GM10266 (cell line): ENCODE data around the gene SLC2A3.
"Not testable (repeated sequence)": the region's sequence is repeated elsewhere in the genome, so short reads cannot be mapped to it uniquely, and the experiment has no call there.

ENCODE experiments used
- DNase-seq: peaks from one replicate; pipeline ENCODE4 v3.0.0; 2012; ENCODE audit errors: extremely low spot score
- TF ChIP-seq, protein P1 (sequence below): IDR thresholded peaks from 2 replicates; pipeline ENCODE4 v1.5.1; 2012; ENCODE audit warnings: mild to moderate bottlenecking, low read depth; ENCODE audit not compliant: control insufficient read depth, insufficient read depth; ENCODE audit errors: missing control alignments

The SLC2A3 gene

DNA sequence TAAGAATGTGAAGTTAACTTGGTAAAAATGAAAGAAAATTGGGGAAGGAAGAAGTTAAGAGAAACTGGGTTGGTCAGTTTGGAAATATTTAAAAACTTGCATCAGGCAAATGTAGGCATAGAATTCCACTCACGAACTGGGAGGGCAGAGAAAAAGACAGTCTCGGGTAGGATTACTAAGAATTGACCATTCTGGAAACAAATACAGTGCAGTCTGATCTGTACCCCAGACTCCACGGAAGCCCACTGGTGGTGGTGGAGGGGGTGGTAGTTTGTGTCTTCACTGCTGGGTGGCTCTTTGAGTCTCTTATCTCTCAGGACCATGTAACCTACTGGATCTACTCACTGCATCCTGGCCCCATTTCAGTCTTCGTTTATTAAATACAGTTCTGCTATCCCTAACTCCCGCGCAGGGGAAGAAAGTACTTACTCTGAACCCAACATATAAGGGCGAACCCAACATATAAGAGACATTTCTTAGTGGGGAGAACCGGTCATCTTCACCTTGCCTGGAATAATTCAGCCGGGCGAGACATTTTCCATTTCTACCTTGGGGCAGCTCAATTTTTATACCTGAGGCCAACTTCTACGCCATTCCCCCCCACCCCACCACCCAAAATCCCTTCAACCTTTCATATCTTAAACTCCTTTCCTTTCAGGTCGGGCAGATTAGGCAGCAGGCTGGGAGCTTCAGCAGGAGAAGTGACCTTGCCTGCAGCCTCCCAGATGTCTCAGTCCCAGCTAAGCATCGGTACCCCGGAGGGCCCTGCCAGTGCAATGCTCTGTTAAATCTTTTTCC, 1.7 kb downstream of the SLC2A3 start:
- TF ChIP-seq, protein P1, sequence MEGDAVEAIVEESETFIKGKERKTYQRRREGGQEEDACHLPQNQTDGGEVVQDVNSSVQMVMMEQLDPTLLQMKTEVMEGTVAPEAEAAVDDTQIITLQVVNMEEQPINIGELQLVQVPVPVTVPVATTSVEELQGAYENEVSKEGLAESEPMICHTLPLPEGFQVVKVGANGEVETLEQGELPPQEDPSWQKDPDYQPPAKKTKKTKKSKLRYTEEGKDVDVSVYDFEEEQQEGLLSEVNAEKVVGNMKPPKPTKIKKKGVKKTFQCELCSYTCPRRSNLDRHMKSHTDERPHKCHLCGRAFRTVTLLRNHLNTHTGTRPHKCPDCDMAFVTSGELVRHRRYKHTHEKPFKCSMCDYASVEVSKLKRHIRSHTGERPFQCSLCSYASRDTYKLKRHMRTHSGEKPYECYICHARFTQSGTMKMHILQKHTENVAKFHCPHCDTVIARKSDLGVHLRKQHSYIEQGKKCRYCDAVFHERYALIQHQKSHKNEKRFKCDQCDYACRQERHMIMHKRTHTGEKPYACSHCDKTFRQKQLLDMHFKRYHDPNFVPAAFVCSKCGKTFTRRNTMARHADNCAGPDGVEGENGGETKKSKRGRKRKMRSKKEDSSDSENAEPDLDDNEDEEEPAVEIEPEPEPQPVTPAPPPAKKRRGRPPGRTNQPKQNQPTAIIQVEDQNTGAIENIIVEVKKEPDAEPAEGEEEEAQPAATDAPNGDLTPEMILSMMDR, result no peak
- no peak for DNase-seq

DNA sequence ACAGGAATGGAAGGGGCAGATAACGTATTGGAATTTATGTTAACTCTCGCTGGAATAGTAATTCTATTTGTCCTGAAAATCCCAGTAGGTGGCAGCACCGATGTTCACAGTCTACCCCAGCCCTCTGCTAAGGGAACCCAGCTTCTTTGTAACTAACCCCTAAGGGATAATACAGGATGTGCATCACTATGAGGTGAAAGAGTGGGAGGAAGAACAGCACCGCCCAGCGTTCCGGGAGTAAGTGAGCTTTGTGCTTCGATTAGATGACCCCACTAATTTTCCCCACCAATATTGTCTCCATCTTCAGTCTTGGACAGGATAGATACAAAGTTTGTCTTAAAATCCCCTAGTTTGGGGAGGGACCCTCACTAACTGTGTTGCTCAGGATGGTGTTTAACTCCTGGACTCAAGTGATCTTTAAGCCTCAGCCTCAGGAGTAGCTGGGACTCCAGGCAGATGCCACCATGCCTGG, 2.7 kb downstream of the SLC2A3 start:
- TF ChIP-seq, protein P1, result peak; percentile 53
- DNase-seq, result peak; percentile 85

DNA sequence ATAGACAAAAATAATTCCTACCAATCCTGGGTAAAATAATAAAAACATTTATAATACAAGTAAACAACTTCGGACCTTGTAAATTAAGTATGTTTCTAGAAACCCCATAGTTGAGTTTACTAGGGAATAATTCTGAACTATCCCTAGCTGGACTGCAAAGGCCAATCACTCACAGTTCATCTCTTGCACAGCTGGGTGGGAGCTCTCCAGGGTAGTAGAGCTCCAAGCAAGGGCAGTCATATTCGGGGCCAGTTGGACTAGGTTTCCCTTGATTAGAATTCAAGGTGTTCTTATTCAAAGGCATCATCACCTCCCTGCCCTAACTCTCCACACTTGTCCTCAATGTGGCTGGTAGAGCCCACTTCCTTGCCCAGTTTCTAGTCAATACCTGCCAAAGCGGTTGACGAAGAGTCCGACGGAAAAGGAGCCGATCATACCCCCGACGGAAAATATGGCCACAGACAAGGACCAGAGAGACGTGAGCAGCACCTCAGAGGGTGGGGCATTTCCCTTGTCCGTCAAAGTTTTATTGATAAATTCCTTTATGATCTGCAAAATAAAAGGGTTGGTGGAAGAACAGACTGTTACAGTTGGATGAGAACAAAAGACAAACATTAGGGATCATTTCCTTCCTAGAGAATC, 3.3 kb downstream of the SLC2A3 start:
- DNase-seq, result not testable (repeated sequence)

DNA sequence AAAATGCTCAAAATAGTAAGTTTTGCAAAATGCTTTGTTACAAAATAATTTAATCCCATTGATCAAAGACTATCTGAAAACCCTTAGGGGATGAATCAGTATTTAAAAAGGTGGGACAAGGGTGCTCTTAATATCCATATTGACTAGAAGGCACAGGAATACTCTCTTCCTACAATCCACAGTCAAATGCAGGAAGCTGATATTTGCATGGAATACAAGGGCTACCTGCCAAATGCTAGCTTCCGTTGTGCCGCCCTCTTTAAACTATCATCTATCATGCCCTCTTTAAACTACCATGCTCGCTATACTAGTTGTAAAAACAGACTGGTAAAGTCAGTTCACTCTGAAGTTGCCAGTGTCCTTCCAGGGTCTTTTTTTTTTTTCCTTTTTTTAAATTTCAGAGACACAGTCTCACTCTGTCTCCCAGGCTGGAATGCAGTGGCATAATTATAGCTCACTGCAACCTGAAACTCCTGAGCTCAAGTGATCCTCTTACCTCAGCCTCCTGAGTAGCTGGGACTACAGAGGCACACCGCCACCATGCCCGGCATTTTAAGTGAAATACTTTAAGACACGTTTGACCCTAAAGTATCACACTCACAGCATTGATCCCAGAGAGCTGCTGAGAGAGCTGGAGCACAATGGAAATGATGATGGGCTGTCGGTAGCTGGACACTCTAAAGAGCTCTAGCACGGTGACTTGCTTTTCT, 6.7 kb downstream of the SLC2A3 start:
- TF ChIP-seq, protein P1, result no peak
- no peak for DNase-seq

DNA sequence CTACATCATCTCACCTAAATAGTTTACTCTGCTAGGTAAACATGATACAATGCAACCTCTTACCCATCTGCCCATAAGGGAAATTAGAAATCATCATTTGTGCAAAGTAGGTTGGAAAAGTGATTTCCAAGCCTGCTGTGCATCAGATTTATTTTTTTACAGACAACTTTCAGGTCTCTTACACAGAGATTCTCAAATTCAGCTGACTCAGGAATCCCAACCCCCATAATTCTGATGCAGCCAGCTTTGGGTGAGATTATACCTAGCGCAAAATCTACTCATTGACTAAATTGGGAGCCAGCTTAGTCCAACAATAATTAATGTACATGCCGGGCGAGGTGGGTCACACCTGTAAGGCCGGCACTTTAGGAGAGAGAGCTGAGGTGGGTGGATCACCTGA, 8.5 kb downstream of the SLC2A3 start:
- TF ChIP-seq, protein P1, result no peak
- no peak for DNase-seq

DNA sequence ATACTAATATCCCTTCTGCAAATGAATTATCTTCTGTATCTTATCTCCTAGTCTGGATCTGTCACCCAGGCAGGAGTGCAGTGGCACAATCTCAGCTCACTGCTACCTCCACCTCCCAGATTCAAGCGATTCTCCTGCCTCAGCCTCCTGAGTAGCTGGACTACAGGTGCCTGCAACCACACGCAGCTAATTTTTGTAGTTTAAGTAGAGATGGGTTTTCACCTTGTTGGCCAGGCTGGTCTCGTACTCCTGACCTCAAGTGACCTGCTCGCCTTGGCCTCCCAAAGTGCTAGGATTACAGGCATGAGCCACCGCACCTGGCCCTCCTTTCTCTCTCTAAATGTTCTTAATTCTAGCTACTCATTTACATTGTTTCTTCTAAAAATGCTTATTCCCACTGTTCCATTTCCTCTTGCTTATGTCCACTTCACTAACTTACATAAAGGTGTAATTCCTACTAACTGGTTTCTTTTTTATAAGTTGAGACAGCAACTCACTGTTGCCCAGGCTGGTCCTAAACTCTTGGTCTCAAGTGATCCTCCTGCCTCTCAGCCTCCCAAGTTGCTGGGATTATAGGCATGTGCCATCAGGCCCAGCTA, 9.8 kb downstream of the SLC2A3 start:
- DNase-seq, result not testable (repeated sequence)

DNA sequence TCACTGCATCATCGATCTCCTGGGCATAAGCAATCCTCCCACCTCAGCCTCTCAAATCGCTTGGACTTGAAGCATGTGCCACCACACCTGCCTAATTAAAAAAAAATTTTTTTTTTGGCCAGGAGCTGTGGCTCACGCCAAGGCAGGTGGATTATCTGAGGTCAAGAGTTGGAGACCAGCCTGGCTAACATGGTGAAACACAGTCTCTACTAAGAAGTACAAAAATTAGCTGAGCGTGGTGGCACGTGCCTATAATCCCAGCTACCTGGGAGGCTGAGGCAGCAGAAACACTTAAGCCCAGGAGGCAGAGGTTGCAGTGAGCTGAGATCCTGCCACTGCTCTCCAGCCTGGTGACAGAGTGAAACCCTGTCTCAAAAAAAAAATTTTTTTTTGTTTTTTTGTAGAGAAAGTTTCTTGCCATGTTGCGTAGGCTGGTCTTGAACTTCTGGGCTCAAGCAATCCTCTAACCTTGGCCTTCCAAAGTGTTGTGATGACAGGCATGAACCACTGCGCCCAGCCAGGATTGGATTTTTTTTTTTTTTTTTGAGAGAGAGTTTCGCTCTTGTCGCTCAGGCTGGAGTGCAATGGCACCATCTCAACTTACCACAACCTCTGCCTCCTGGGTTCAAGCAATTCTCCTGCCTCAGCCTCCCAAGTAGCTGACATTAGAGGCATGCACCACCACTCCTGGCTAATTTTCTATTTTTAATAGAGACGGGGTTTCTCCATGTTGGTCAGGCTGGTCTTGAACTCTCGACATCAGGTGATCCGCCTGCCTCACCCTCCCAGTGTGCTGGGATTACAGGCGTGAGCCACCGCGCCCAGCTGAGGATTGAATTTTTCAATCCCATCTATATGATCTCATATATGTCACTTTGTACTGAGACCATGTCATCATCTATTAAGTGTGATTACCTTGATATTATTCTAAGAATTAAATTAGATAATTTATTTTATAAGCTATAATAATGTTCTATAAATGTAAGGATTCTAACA, 12.4 kb downstream of the SLC2A3 start:
- DNase-seq, result no peak
- TF ChIP-seq, protein P1, result no peak

DNA sequence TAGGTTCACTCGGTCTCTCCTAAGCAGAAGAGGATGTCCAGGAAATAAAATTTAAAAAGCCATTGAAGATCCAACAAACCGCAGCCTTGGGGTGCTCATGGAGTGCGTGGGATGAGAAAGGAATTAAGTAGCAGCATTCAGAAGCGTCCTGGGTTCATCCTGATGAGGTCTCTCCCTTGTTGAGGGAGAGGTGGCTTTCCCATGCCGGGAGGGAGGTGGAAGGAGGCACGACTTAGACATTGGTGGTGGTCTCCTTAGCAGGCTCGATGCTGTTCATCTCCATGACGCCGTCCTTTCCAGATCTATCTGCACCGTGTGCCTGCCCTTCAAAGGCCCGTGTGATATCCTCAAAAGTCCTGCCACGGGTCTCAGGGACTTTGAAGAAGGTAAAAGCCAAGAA, 14.8 kb downstream of the SLC2A3 start:
- DNase-seq, result not testable (repeated sequence)

DNA sequence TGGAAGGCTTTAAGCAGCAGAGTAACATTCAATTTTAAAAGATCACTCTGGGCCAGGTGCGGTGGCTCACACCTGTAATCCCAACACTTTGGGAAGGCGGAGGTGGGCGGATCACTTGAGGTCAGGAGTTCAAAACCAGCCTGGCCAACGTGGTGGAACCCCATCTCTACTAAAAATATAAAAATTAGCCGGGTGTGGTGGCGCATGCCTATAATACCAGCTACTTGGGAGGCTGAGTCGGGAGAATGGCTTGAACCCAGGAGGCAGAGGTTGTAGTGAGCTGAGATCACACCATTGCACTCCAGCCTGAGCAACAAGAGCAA, 17.8 kb downstream of the SLC2A3 start:
- not testable (repeated sequence) for DNase-seq
